Breast epithelium (tissue), 4 donors: ENCODE data around the gene LBHD2. TPM values are rescaled to one million over a fixed set of nuclear protein-coding genes. Genes with fewer than 3 reads are reported as not detected.

Source experiments
- DNase-seq, 2 donors: peaks; one replicate each; pipeline ENCODE4 v3.0.0-alpha.2; 2019; ENCODE audit warnings: low spot score in 2 of 2
- H3K27ac ChIP-seq, 2 donors: fragments of 200-600 bp; sonication (generic) in 1 of 2; one replicate each; pipeline ENCODE4 v1.5.1; 2016 to 2019; ENCODE audit warnings: mild to moderate bottlenecking in 1 of 2
- H3K27me3 ChIP-seq, 2 donors: fragments of 200-600 bp; sonication (generic) in 1 of 2; one replicate each; pipeline versions ENCODE4 v1.5.1 to v1.6.0; 2017 to 2019; ENCODE audit warnings: control low read depth in 1 of 2, mild to moderate bottlenecking in 1 of 2
- H3K36me3 ChIP-seq: fragments of 200-600 bp; one replicate; pipeline ENCODE4 v1.5.1; 2019
- H3K4me1 ChIP-seq, 2 donors: fragments of 200-600 bp; sonication (generic); one replicate each; pipeline ENCODE4 v1.5.1; 2016 to 2019; ENCODE audit warnings: control low read depth in 1 of 2
- H3K4me3 ChIP-seq, 3 donors: fragments of 200-600 bp; sonication (generic); 1 replicate in 2 of 3; 2 replicates in 1 of 3; pipeline ENCODE4 v1.5.1; 2016 to 2019; ENCODE audit warnings: mild to moderate bottlenecking in 3 of 3, moderate library complexity in 2 of 3
- H3K9me3 ChIP-seq, 2 donors: fragments of 200-600 bp; sonication (generic) in 1 of 2; one replicate each; pipeline ENCODE4 v1.5.1; 2016 to 2019; ENCODE audit warnings: control low read depth in 1 of 2
- CTCF ChIP-seq, 3 donors: fragments of 450-650 bp; IDR thresholded peaks; one replicate each; pipeline ENCODE4 v1.5.1; 2016 to 2017; ENCODE audit warnings: antibody characterized with exemption in 3 of 3, mild to moderate bottlenecking in 3 of 3, moderate library complexity in 3 of 3
- POLR2A ChIP-seq: fragments of 450-650 bp; IDR thresholded peaks from one replicate; pipeline ENCODE4 v1.6.1; 2016; ENCODE audit warnings: antibody characterized with exemption, mild to moderate bottlenecking, moderate library complexity
- POLR2AphosphoS5 ChIP-seq, 3 donors: sonication (generic); formaldehyde crosslinking; IDR thresholded peaks; one replicate each; pipeline ENCODE4 v1.6.1; 2017; ENCODE audit warnings: antibody characterized with exemption in 3 of 3
- intact Hi-C: fragments of 100-400 bp; cut with DNase I; formaldehyde crosslinking; loops from one replicate; pipeline ENCODE4 v1.15.1; 2023; ENCODE audit warnings: low total_unique reads
- total RNA-seq, 3 donors: library from RNA; depleted of rRNA; stranded (reverse); fragments of >200 nt; gene quantifications; one replicate each; pipeline ENCODE4 v1.1.0, GENCODE V29; 2016

LBHD2 gene
- total RNA-seq, 3 donors from 2014 or later, result not detected

DNA sequence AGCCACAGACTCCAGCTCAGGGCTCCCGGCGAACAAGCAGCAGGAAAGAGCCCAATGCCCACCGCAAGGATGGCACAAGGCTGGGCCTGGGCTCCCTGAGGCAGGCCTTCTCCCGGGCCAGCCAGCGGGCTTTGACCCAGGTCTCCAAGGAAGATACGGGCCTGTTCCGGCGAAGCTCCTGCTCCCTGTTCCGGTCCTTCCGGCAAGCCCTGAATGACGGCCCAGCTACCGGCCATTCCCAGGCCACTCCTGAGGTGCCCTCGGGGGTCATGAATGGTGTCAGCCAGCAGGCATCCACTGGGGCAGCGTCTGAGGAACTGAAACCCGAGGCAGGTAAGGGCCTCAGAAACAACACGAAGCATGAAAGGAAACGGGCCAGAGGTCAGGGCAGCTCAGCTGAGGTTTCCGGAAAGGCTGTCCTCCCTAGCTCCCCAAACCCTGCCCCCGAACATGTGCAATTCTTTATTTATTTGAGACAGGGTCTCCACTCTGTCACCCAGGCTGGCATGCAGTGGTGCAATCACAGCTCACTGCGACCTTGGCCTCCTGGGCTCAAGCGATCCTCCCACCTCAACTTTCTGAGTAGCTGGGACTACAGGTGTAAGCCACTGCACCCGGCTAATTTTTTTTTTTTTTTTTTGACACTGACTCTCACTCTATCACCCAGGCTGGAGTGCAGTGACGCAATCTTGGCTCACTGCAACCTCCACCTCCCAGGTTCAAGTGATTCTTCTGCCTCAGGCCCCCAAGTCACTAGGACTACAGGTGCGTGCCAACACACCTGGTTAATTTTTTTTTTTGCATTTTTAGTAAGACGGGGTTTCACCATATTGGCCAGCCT, 16.5 kb downstream of the LBHD2 start:
- H3K27me3 ChIP-seq, result peaks cover 15 to 33% of the 10 kb centered on the region in 2 donors
- peaks cover 4 to 6% of the 10 kb centered on the region in 2 donors for H3K4me1 ChIP-seq
- no peak overlapping the region for H3K4me3 ChIP-seq
- DNase-seq, result no peak
- TF ChIP-seq POLR2A (no peak), POLR2AphosphoS5 (IDR thresholded peaks at IDR 0.05) (no peak), CTCF (IDR thresholded peaks at IDR 0.05) (no peak)
- intact Hi-C loops, result loop anchor here (10.0 kb wide), 1 partner anchor 194 kb away; no protein-coding TSS in a partner anchor
- no peaks in the 10 kb centered on the region for H3K9me3 ChIP-seq
- H3K36me3 ChIP-seq, result no peaks in the 10 kb centered on the region
- H3K27ac ChIP-seq, result no peak overlapping the region

- DNase-seq, result no peak
- Histone ChIP-seq H3K36me3 (no peaks in the 10 kb centered on the region), H3K4me1 (peaks cover 4 to 6% of the 10 kb centered on the region in 2 donors), H3K27ac (no peak overlapping the region), H3K4me3 (no peak overlapping the region), H3K9me3 (no peaks in the 10 kb centered on the region), H3K27me3 (peaks cover 15 to 33% of the 10 kb centered on the region in 2 donors)
- intact Hi-C loops, result loop anchor here (10.0 kb wide), 1 partner anchor 193 kb away; no protein-coding TSS in a partner anchor
- TF ChIP-seq POLR2AphosphoS5 (IDR thresholded peaks at IDR 0.05), result no peak
- no peak for TF ChIP-seq POLR2A
- TF ChIP-seq CTCF (IDR thresholded peaks at IDR 0.05), result no peak
These were observed 17.4 kb downstream of the LBHD2 start for GRCh38 chr14:103101257-103101962.

DNA sequence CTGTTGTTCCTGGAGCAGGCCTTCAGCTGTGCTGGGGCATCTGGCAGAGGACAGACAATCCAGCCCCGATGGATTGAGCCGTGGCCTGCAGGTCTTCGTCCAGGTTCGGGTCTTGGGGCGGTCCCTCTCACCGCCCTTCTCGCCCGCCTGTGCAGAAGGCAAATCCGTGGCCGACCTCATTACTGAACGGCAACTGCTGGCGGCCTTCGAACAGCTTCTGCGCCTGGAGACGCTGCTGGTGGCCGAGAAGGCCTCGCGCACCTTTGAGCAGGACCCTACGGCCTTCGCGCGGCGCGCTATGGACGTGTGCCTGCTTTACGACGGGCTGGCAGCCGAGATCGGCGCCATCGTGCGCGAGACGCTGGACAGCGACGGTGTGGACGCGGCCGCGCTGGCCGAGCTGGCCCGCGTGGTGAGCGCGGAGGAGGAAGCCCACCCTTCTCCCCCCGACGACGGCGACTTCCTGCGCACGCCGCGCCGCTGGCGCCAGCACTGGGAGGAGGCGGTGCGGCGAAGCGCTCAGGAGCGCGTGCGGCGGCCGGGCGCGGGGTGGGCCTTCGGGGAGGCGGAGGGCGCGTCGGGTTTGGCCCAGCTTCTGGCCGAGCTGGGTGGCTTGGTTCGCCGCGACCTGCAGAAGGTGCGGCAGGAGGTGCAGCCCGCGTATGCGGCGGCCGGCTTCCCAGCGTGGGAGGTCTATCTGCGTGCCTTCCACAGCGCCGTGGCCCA, 18.1 kb downstream of the LBHD2 start:
- H3K27ac ChIP-seq, result no peak overlapping the region
- H3K4me3 ChIP-seq, result peak overlapping the region in 1 of 3 donors; percentile 46

DNA sequence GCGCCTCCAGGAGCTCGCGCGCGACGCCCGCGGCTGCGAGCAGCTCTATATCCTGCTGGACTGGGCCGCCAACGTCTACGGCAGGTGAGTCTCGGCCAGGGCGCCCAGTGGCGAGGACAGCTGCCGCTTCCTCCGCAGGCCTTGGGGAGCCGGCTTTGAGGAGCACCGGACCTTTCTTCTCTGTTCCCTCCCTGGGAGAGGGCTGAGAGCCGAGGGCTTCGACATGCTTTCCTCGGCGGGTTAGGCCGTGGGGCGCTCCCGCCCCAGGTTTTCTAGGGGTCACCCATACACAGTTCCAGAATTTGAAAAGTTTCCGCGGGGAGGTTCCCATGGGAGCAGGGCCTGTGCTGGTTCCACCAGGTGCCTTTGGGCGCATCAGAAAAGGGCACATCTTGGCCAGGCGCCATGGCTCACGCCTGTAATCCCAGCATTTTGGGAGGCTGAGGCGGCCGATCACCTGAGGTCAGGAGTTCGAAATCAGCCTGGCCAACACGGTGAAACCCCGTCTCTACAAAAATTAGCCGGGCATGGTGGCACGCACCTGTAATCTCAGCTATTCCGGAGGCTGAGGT, 18.8 kb downstream of the LBHD2 start:
- Histone ChIP-seq H3K27me3 (peaks cover 15 to 33% of the 10 kb centered on the region in 2 donors), H3K4me1 (peaks cover 4 to 6% of the 10 kb centered on the region in 2 donors), H3K9me3 (no peaks in the 10 kb centered on the region), H3K4me3 (peak overlapping the region in 1 of 3 donors; percentile 46), H3K27ac (no peak overlapping the region), H3K36me3 (no peaks in the 10 kb centered on the region)
- no peak for DNase-seq
- TF ChIP-seq POLR2AphosphoS5 (IDR thresholded peaks at IDR 0.05) (no peak), CTCF (IDR thresholded peaks at IDR 0.05) (no peak), POLR2A (no peak)
- intact Hi-C loops, result loop anchor here (10.0 kb wide), 1 partner anchor 192 kb away; no protein-coding TSS in a partner anchor

More for the DNA sequence above, 18.1 kb downstream of the LBHD2 start:
- no peaks in the 10 kb centered on the region for H3K9me3 ChIP-seq
- intact Hi-C loops, result loop anchor here (10.0 kb wide), 1 partner anchor 193 kb away; no protein-coding TSS in a partner anchor
- TF ChIP-seq POLR2AphosphoS5 (IDR thresholded peaks at IDR 0.05), result no peak
- TF ChIP-seq POLR2A, result no peak
- TF ChIP-seq CTCF (IDR thresholded peaks at IDR 0.05), result no peak
- no peaks in the 10 kb centered on the region for H3K36me3 ChIP-seq
- H3K27me3 ChIP-seq, result peaks cover 15 to 33% of the 10 kb centered on the region in 2 donors
- H3K4me1 ChIP-seq, result peaks cover 4 to 6% of the 10 kb centered on the region in 2 donors
- no peak for DNase-seq
